AG10803 (cell line): ENCODE data around the gene EPB41L3.
A peak's percentile ranks its signal among the peaks of the same experiment; 100 is the strongest.

Experiments
- DNase-seq: peaks from one replicate; pipeline ENCODE4 v3.0.0; 2010; ENCODE audit warnings: low read depth
- H3K4me3 ChIP-seq: 2 replicates; pipeline ENCODE4 v1.5.1; 2011; ENCODE audit warnings: mild to moderate bottlenecking, low read length, control low read depth
- TF ChIP-seq, protein P1 (sequence below): conservative IDR thresholded peaks from 2 replicates; pipeline ENCODE4 v1.5.1; 2011; ENCODE audit warnings: mild to moderate bottlenecking, low read length, control low read depth, inconsistent platforms

EPB41L3 gene

DNA sequence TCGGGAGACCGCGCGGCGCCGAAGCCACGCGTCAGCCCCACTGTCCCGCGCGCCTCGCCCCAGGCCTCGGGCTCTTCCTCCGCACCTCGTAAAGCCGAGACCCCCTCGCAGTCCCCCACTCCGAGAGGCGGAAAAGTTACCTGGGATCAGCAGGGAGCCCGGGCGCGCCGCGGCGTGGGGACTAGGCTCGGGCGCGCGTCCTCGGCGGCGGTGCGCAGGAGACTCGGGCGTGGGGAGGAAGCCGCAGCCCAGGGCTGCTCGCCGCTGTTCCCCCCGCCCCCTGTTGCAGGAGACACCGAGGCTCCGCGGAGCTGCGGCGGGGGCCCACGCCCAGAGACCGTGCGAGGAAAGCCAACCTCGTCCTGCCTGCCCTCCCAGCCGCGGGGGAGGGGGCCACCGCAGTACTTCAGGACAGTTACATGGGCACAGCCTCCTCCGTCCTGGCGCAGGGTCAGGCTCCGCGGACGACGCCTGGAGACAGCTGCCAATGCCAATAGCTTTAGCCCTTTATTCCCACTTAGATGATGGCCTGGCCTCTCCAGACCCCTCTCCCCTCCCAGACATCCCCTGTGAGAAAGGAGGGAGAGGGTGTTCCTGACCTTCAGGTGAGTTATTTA is at the start of gene EPB41L3:
Gene EPB41L3 (minus strand): TSS at position 225 of the 617 bp plus-strand sequence. CDS start 54,814 bp downstream, outside the sequence.
- TF ChIP-seq, protein P1, sequence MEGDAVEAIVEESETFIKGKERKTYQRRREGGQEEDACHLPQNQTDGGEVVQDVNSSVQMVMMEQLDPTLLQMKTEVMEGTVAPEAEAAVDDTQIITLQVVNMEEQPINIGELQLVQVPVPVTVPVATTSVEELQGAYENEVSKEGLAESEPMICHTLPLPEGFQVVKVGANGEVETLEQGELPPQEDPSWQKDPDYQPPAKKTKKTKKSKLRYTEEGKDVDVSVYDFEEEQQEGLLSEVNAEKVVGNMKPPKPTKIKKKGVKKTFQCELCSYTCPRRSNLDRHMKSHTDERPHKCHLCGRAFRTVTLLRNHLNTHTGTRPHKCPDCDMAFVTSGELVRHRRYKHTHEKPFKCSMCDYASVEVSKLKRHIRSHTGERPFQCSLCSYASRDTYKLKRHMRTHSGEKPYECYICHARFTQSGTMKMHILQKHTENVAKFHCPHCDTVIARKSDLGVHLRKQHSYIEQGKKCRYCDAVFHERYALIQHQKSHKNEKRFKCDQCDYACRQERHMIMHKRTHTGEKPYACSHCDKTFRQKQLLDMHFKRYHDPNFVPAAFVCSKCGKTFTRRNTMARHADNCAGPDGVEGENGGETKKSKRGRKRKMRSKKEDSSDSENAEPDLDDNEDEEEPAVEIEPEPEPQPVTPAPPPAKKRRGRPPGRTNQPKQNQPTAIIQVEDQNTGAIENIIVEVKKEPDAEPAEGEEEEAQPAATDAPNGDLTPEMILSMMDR, result no peak
- H3K4me3 ChIP-seq, result peak within 1 kb of the TSS; percentile 69
- peak; percentile 28 for DNase-seq

DNA sequence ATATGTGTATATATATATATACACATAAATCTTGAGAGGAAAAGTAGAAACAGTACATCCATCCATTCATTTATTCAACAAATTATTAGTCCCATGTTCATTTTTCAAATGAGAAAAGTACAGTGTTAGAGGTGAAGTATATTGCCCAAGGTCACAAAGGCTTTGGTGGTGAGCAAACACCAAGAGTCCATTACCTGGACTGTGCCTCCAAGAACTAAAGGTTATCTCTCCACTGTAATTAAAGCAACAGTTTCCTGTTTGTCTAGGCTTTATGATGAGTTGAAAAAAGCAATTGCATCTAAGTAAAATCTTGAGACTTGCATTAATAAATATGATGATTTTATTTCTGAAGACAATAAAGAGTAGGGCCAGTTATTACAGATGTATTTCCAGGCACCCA is 44.7 kb upstream of the EPB41L3 start:
- no peak for DNase-seq
- H3K4me3 ChIP-seq, result no peak overlapping the region

DNA sequence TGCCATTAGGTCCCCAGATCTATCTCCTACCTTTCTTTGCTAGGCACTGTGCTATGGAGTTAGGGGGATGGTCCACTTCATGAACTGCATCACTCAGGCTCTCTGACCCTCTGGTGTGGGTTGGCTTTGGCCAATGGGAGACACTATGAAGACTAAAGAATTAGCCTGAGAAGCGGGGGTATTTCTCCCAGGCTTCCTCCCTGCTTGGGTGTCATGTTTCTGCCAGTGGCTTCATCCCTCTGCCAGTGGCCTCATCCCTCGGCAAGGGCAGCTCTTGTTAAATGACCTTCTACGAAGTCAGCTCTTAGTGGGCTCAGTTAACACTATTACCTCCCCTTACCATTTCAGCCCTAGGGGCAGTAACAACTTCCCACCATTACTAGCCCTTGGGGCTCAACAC is 41.9 kb upstream of the EPB41L3 start:
- TF ChIP-seq, protein P1, result no peak
- DNase-seq, result no peak
- H3K4me3 ChIP-seq, result no peak overlapping the region

More for the DNA sequence above, 44.7 kb upstream of the EPB41L3 start:
- TF ChIP-seq, protein P1, result no peak

- no peak overlapping the region for H3K4me3 ChIP-seq
- TF ChIP-seq, protein P1, result no peak
- peak; percentile 30 for DNase-seq
Measured at GRCh38 chr18:5584746-5585417, 41.1 kb upstream of the EPB41L3 start.

DNA sequence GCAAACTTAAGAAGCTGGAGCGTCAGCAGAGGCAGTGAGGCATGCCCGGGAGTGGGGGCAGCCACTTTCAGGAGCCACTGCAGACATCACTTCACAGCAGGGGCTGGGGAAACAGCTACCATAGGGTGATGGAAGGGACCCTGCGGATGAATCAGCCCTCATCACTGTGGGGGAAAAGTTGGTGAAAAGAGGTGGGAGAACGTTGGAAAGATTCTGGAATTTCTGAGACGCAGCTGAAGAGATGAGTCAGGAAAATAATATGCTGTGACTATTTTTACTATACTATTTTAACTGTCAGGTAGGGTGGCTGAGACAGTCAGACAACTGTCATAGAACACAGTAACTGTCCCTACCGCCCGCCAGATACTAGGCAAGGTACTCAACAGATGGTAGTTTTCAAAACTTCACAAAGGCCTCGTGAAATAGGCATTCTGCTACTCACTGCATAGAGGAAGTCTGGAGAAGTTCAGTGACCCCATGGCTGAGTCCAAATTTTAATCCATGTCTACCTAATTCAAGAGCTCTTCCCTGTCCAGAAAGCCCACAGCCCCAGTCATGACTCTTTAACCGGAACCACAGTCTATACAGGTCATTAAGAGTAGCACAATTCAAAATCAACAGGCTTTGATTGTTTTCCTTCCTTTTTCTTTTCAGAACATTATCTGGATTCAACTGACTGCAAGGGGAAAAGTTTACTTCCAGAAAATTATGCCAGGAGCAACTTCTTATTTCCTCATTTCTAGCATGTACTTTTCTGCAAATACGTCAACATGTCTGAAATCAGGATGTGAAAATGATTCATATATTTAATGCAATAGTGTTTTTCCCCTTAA is 39.3 kb upstream of the EPB41L3 start:
- DNase-seq, result no peak
- H3K4me3 ChIP-seq, result no peak overlapping the region
- TF ChIP-seq, protein P1, result no peak

GRCh38 chr18:5582076-5582475 is 38.3 kb upstream of the EPB41L3 start:
- DNase-seq, result peak; percentile 19
- no peak overlapping the region for H3K4me3 ChIP-seq
- TF ChIP-seq, protein P1, result no peak
